ENCODE measurements around the gene BUD31. TPM values are rescaled to one million over a fixed set of nuclear protein-coding genes. Genes with fewer than 3 reads are reported as not detected.
"Not testable (repeated sequence)": the region's sequence is repeated elsewhere in the genome, so short reads cannot be mapped to it uniquely, and the experiment has no call there.

The BUD31 gene
- total RNA-seq, 2 experiments from 2014 or later: 143 to 149 TPM

GRCh38 chr7:99383791-99384370 lies 24.9 kb upstream of the BUD31 start:
- Mint-ChIP-seq H3K4me1 (ENCODE audit: low read depth) (peaks cover 47% of the 10 kb centered on the region), H3K27me3 (no peaks in the 10 kb centered on the region), H3K36me3 (peaks cover 46% of the 10 kb centered on the region), H3K27ac (peak overlapping the region; percentile 77), H3K4me3 (no peak overlapping the region), H3K9me3 (no peaks in the 10 kb centered on the region)
- DNase-seq: no peak
- intact Hi-C loops (cut with micrococcal nuclease): no loop called here
- CTCF ChIA-PET: no interaction called here
- POLR2A ChIA-PET: no interaction called here

DNA sequence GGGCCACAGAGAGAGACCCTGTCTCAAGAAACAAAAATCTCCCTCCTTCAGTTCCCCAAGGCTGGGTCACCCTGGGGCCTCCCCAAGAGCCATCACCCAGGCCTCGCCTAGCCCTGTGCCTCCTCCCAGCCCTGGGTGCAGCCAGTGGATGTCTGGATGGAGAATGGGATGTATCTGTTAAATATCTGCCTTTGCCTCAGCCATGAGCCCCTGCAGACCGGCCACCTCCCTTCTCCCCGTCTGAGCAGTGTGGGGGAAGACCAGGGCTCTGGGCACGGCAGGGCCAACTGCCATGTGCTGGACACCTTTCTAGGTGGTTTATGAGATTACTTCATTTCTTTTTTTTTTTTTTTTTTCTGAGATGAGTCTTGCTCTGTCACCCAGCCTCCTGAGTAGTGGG lies 24.2 kb upstream of the BUD31 start:
- peaks cover 41% of the 10 kb centered on the region for H3K4me1 Mint-ChIP-seq (ENCODE audit: low read depth)
- H3K27ac Mint-ChIP-seq: peak overlapping the region; percentile 71
- no peak for DNase-seq
- intact Hi-C loops (cut with micrococcal nuclease): no loop called here
- CTCF ChIA-PET: no interaction called here
- peaks cover 42% of the 10 kb centered on the region for H3K36me3 Mint-ChIP-seq
- H3K27me3 Mint-ChIP-seq: no peaks in the 10 kb centered on the region
- no peak overlapping the region for H3K4me3 Mint-ChIP-seq
- H3K9me3 Mint-ChIP-seq: no peaks in the 10 kb centered on the region
- POLR2A ChIA-PET: no interaction called here

- CTCF ChIA-PET: no interaction called here
These were observed 23.2 kb upstream of the BUD31 start for GRCh38 chr7:99385564-99385963.

GRCh38 chr7:99386584-99387238 lies 22.1 kb upstream of the BUD31 start:
- H3K4me3 Mint-ChIP-seq: no peak overlapping the region
- peaks cover 21% of the 10 kb centered on the region for H3K4me1 Mint-ChIP-seq (ENCODE audit: low read depth)
- no peaks in the 10 kb centered on the region for H3K9me3 Mint-ChIP-seq
- ChIA-PET POLR2A (interaction anchor here (1.0 kb wide), 2 partner anchors 11 to 22 kb away, joined by 3 to 4 read pairs; partner anchors contain the start of genes BUD31 and PDAP1), CTCF (interaction anchor here (1.2 to 1.6 kb wide), 3 partner anchors 13 to 22 kb away, joined by 3 to 5 read pairs (median 3); partner anchors contain the start of gene ARPC1B)
- peak; percentile 40 for DNase-seq
- H3K27me3 Mint-ChIP-seq: no peaks in the 10 kb centered on the region
- intact Hi-C loops (cut with micrococcal nuclease): no loop called here
- peak overlapping the region; percentile 23 for H3K27ac Mint-ChIP-seq
- peaks cover 46% of the 10 kb centered on the region for H3K36me3 Mint-ChIP-seq

More at GRCh38 chr7:99385564-99385963, 23.2 kb upstream of the BUD31 start:
- H3K27me3 Mint-ChIP-seq: no peaks in the 10 kb centered on the region
- intact Hi-C loops (cut with micrococcal nuclease): no loop called here
- H3K36me3 Mint-ChIP-seq: peaks cover 44% of the 10 kb centered on the region
- peaks cover 32% of the 10 kb centered on the region for H3K4me1 Mint-ChIP-seq (ENCODE audit: low read depth)
- POLR2A ChIA-PET: no interaction called here
- no peaks in the 10 kb centered on the region for H3K9me3 Mint-ChIP-seq
- H3K4me3 Mint-ChIP-seq: no peak overlapping the region
- H3K27ac Mint-ChIP-seq: peak overlapping the region; percentile 49
- no peak for DNase-seq

DNA sequence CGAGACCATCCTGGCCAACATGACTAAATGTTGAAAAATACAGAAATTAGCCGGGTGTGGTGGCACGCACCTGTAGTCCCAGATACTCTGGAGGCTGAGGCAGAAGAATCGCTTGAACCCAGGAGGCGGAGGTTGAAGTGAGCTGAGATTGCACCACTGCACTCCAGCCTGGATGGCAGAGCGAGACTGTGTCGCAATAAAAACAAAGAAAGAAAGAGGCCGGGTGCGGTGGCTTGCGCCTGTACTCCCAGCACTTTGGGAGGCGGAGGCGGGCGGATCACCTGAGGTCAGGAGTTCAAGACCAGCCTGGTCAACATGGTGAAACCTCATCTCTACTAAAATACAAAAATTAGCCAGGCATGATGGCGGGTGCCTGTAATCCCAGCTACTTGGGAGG lies 21.5 kb upstream of the BUD31 start:
- ChIA-PET CTCF (interaction anchor here (1.2 to 1.6 kb wide), 3 partner anchors 13 to 22 kb away, joined by 3 to 5 read pairs (median 3); partner anchors contain the start of gene ARPC1B), POLR2A (interaction anchor here (1.0 kb wide), 2 partner anchors 12 to 21 kb away, joined by 3 to 4 read pairs; partner anchors contain the start of genes BUD31 and PDAP1)
- intact Hi-C loops (cut with micrococcal nuclease); H3K27ac Mint-ChIP-seq; H3K4me3 Mint-ChIP-seq; DNase-seq; H3K27me3 Mint-ChIP-seq; H3K9me3 Mint-ChIP-seq: not testable (repeated sequence)
- H3K4me1 Mint-ChIP-seq (ENCODE audit: low read depth): peaks cover 21% of the 10 kb centered on the region
- peaks cover 49% of the 10 kb centered on the region for H3K36me3 Mint-ChIP-seq

DNA sequence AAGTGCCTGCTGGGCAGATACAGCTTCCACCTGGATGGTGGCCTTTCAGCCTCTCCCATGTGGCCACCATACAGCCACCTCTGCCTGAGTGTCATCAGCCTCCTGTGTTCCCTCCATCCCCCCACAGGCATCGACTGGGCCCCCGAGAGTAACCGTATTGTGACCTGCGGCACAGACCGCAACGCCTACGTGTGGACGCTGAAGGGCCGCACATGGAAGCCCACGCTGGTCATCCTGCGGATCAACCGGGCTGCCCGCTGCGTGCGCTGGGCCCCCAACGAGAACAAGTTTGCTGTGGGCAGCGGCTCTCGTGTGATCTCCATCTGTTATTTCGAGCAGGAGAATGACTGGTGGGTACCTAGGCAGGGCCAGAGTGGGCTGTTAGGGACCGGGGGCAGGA lies 20.9 kb upstream of the BUD31 start:
- no peaks in the 10 kb centered on the region for H3K9me3 Mint-ChIP-seq
- H3K27ac Mint-ChIP-seq: no peak overlapping the region
- H3K4me1 Mint-ChIP-seq (ENCODE audit: low read depth): peaks cover 24% of the 10 kb centered on the region
- H3K4me3 Mint-ChIP-seq: no peak overlapping the region
- H3K36me3 Mint-ChIP-seq: peaks cover 52% of the 10 kb centered on the region
- POLR2A ChIA-PET: interaction anchor here (1.3 kb wide), 1 partner anchor 9 kb away, joined by 3 read pairs; no protein-coding TSS in a partner anchor
- intact Hi-C loops (cut with micrococcal nuclease): no loop called here
- no peak for DNase-seq
- CTCF ChIA-PET: interaction anchor here (1.6 kb wide), 1 partner anchor 23 kb away, joined by 3 read pairs; no protein-coding TSS in a partner anchor
- no peaks in the 10 kb centered on the region for H3K27me3 Mint-ChIP-seq

- DNase-seq: no peak
- POLR2A ChIA-PET: interaction anchor here (0.6 to 1.4 kb wide), 4 partner anchors 9 to 348 kb away, joined by 3 to 7 read pairs (median 6); no protein-coding TSS in a partner anchor
- Mint-ChIP-seq H3K27me3 (no peaks in the 10 kb centered on the region), H3K4me3 (no peak overlapping the region), H3K4me1 (ENCODE audit: low read depth) (peaks cover 18% of the 10 kb centered on the region), H3K9me3 (no peaks in the 10 kb centered on the region), H3K36me3 (peaks cover 57% of the 10 kb centered on the region), H3K27ac (no peak overlapping the region)
- CTCF ChIA-PET: interaction anchor here (1.2 kb wide), 1 partner anchor 10 kb away, joined by 3 read pairs; no protein-coding TSS in a partner anchor
- intact Hi-C loops (cut with micrococcal nuclease): no loop called here
These were observed 19.0 kb upstream of the BUD31 start for GRCh38 chr7:99389772-99390171.

DNA sequence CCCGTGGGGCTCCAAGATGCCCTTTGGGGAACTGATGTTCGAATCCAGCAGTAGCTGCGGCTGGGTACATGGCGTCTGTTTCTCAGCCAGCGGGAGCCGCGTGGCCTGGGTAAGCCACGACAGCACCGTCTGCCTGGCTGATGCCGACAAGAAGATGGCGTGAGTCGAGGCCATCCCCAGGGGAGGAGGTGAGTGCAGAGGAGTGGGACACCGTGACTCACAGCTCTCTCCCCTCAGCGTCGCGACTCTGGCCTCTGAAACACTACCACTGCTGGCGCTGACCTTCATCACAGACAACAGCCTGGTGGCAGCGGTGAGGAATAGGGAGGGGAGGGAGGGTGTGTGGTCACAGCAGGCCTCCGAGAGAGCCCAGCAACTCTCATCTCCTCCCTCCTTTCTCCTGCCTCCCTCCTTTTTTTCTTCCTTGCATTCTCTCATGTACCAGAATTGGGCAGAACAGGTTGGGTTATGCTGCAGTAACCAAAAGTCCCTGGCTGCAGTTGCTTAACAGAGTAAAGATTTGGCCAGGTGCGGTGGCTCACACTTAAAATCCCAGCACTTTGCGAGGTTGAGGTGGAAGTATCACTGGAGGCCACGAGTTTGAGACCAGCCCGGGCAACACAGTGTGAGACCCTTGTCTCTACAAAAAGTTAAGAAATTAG lies 17.7 kb upstream of the BUD31 start:
- ChIA-PET CTCF (interaction anchor here (1.7 to 1.8 kb wide), 2 partner anchors 15 to 25 kb away, joined by 4 to 5 read pairs; no protein-coding TSS in a partner anchor), POLR2A (interaction anchor here (1.0 to 1.6 kb wide), 5 partner anchors 8 to 62 kb away, joined by 3 to 6 read pairs (median 3); partner anchors contain the start of gene BUD31)
- Mint-ChIP-seq H3K36me3 (peaks cover 57% of the 10 kb centered on the region), H3K27ac (no peak overlapping the region), H3K4me1 (ENCODE audit: low read depth) (peaks cover 15% of the 10 kb centered on the region), H3K27me3 (no peaks in the 10 kb centered on the region), H3K4me3 (no peak overlapping the region), H3K9me3 (no peaks in the 10 kb centered on the region)
- DNase-seq: no peak
- intact Hi-C loops (cut with micrococcal nuclease): no loop called here

GRCh38 chr7:99392046-99392445 lies 16.7 kb upstream of the BUD31 start:
- DNase-seq: no peak
- Mint-ChIP-seq H3K27me3 (no peaks in the 10 kb centered on the region), H3K27ac (peak overlapping the region; percentile 49), H3K9me3 (no peaks in the 10 kb centered on the region), H3K4me3 (no peak overlapping the region), H3K4me1 (ENCODE audit: low read depth) (peaks cover 15% of the 10 kb centered on the region), H3K36me3 (peaks cover 54% of the 10 kb centered on the region)
- POLR2A ChIA-PET: interaction anchor here (1.0 to 1.6 kb wide), 3 partner anchors 13 to 63 kb away, joined by 3 read pairs; partner anchors contain the start of gene BUD31
- CTCF ChIA-PET: interaction anchor here (0.9 to 1.8 kb wide), 3 partner anchors 13 to 26 kb away, joined by 3 to 5 read pairs (median 4); no protein-coding TSS in a partner anchor
- intact Hi-C loops (cut with micrococcal nuclease): loop anchor here (2.0 kb wide), 1 partner anchor 17 kb away; the partner anchor contains the start of genes BUD31 and PDAP1

- ChIA-PET POLR2A (interaction anchor here (1.3 to 2.6 kb wide), 4 partner anchors 10 to 16 kb away, joined by 3 to 7 read pairs (median 6); partner anchors contain the start of gene BUD31), CTCF (interaction anchor here (0.6 to 1.8 kb wide), 4 partner anchors 12 to 106 kb away, joined by 3 to 5 read pairs (median 4); no protein-coding TSS in a partner anchor)
- Mint-ChIP-seq H3K27ac (peak overlapping the region; percentile 76), H3K9me3 (no peaks in the 10 kb centered on the region), H3K4me3 (peak overlapping the region; percentile 55), H3K36me3 (peaks cover 57% of the 10 kb centered on the region), H3K27me3 (no peaks in the 10 kb centered on the region), H3K4me1 (ENCODE audit: low read depth) (peaks cover 17% of the 10 kb centered on the region)
- intact Hi-C loops (cut with micrococcal nuclease): loop anchor here (2.0 kb wide), 1 partner anchor 16 kb away; the partner anchor contains the start of genes BUD31 and PDAP1
- peak; percentile 86 for DNase-seq
These were observed 16.0 kb upstream of the BUD31 start for GRCh38 chr7:99392659-99393354.

Measured in activated CD4-positive, alpha-beta memory T cell treated with anti-CD3 and anti-CD28 coated beads for 36 hours (primary cell).